GM06990 (cell line): ENCODE results near the gene CDKN2AIP.

Source experiments
- DNase-seq: peaks from one replicate; pipeline ENCODE4 v3.0.0-alpha.2; 2011; ENCODE audit not compliant: insufficient read length; ENCODE audit errors: extremely low read depth
- H3K27me3 ChIP-seq: replicated peaks from 2 replicates; pipeline ENCODE4 v1.6.0; 2011; ENCODE audit warnings: low read length; ENCODE audit not compliant: control insufficient read depth, insufficient read depth
- H3K36me3 ChIP-seq: 2 replicates; pipeline ENCODE4 v1.5.1; 2011; ENCODE audit warnings: low read length; ENCODE audit not compliant: control insufficient read depth, insufficient read depth
- H3K4me3 ChIP-seq: replicated peaks from 2 replicates; pipeline ENCODE4 v1.5.1; 2011; ENCODE audit warnings: low read depth, mild to moderate bottlenecking, control low read depth, low read length
- TF ChIP-seq, protein P1 (sequence below): IDR thresholded peaks from 2 replicates; pipeline ENCODE4 v1.5.1; 2011; ENCODE audit warnings: low read length, control low read depth, mild to moderate bottlenecking, inconsistent platforms; ENCODE audit not compliant: insufficient read depth, poor library complexity, severe bottlenecking

CDKN2AIP gene

DNA sequence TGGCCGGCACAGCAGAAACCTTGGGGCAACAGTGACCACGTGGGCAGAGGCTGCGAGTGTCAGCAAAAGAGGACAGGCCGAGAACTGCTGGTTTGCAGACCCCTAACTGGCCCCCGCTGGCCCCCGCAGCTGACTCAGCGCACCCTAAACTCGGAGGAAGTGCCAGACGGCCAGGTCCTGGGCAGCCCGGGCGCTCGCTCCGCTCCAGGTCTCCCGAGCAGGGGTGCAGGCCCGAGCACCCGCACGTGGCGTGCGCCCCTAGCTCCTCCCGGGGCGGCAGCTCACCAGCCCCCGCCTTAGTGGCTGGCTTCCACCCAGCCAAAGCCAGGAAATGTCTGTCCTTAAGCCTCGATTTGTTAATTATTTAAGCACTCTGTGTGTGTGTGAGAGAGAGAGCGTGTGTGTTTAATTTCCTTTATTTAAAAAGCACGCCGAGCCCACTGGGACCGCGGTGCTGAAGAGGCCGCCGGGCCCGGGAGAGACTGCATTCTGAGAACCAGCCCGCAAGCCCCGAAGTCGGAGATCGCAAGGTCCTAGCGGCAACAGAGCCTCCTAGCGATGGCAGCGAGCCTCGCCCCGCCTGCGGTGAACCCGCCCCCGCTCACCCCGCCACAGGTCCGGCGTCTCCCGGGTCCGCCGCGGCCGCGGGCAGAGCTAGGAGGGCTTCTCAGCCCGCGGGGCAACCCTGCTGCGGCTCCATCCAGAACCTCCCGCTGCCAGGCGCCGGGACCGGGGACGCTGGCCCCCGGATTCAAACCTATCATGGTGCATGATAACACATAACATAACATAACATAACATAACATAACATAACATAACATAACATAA is 45.9 kb upstream of the CDKN2AIP start:
- Histone ChIP-seq H3K4me3 (peak overlapping the region; percentile 53), H3K36me3 (no peaks in the 10 kb centered on the region), H3K27me3 (no peaks in the 10 kb centered on the region; the same call in 1 of the 2 replicates)
- peak; percentile 67 for DNase-seq
- TF ChIP-seq, protein P1, sequence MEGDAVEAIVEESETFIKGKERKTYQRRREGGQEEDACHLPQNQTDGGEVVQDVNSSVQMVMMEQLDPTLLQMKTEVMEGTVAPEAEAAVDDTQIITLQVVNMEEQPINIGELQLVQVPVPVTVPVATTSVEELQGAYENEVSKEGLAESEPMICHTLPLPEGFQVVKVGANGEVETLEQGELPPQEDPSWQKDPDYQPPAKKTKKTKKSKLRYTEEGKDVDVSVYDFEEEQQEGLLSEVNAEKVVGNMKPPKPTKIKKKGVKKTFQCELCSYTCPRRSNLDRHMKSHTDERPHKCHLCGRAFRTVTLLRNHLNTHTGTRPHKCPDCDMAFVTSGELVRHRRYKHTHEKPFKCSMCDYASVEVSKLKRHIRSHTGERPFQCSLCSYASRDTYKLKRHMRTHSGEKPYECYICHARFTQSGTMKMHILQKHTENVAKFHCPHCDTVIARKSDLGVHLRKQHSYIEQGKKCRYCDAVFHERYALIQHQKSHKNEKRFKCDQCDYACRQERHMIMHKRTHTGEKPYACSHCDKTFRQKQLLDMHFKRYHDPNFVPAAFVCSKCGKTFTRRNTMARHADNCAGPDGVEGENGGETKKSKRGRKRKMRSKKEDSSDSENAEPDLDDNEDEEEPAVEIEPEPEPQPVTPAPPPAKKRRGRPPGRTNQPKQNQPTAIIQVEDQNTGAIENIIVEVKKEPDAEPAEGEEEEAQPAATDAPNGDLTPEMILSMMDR, result peak; percentile 56

DNA sequence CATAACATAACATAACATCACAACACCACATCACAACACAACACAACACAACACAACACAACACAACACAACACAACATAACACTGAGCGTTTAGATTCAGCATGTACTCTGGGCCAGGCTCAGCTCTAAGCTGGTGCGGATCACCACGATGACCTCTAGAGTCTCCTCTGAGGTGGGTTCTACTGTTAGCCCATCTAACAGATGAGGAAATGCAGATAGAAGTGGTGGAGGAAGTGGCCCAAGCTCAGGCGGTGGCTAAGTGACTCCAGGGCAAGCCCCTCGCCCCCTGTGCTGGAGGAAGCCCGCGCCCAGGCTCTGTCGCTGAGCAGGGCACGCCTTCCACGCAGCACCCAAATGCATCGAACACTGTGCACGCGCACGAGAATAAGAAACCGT is 45.3 kb upstream of the CDKN2AIP start:
- Histone ChIP-seq H3K27me3 (no peaks in the 10 kb centered on the region; the same call in 1 of the 2 replicates), H3K36me3 (no peaks in the 10 kb centered on the region), H3K4me3 (no peak overlapping the region)
- TF ChIP-seq, protein P1, result no peak
- DNase-seq, result no peak

DNA sequence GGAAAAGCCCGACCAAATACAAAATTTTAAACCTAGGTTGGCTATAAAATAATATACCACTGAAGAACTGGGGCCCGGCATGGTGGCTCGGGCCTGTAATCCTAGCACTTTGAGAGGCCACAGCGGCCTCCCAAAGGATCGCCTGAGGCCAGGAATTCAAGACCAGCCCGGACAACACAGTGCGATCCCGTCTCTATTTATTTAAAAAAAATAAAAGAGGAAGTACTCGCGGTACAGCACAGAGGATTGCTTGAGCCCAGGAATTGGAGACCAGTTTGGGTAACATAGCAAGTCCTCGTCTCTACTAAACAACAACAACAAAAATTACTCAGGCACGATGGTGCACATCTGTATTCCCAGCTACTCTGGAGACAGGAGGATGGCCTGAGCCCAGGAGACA is 44.8 kb upstream of the CDKN2AIP start:
- Histone ChIP-seq H3K36me3 (no peaks in the 10 kb centered on the region), H3K4me3 (no peak overlapping the region), H3K27me3 (no peaks in the 10 kb centered on the region; the same call in 1 of the 2 replicates)
- DNase-seq, result no peak
- TF ChIP-seq, protein P1, result no peak

DNA sequence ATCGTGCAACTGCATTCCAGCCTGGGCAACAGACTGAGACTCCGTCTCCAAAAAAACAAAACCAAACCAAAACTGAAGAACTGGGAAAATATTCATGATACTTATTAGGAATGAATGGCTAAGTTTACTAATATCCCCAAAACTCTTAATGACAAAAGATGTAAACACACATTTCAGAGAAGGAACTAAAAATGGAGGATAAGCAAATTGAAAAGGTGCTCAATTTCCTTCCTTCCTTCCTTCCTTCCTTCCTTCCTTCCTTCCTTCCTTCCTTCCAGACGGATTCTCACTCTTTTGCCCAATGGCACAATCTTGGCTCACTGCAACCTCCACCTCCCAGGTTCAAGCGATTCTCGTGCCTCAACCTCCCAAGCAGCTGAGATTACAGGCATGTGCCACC is 44.4 kb upstream of the CDKN2AIP start:
- TF ChIP-seq, protein P1, result no peak
- no peak for DNase-seq
- Histone ChIP-seq H3K4me3 (no peak overlapping the region), H3K27me3 (no peaks in the 10 kb centered on the region; the same call in 1 of the 2 replicates), H3K36me3 (no peaks in the 10 kb centered on the region)

DNA sequence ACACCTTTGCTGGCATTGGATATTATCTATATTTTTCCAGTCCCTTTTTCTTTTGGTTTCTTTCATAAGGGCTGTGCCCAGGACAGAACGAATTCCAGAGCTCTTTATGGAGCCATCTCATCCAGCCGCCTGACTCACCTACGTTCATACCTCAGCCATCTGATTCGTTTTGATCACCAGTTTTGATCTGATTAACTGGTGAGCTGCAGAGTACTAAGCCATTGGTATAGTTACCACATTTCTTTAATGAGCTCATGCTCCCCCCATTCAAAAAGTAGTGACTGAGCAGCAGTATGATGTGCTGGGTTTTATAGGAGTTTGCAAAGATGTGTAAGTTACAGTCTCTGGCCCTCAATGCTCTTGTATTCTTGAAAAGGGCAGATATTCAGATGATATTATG is 43.0 kb upstream of the CDKN2AIP start:
- H3K4me3 ChIP-seq, result no peak overlapping the region
- no peaks in the 10 kb centered on the region; the same call in 1 of the 2 replicates for H3K27me3 ChIP-seq
- DNase-seq, result no peak
- no peaks in the 10 kb centered on the region for H3K36me3 ChIP-seq
- TF ChIP-seq, protein P1, result no peak

DNA sequence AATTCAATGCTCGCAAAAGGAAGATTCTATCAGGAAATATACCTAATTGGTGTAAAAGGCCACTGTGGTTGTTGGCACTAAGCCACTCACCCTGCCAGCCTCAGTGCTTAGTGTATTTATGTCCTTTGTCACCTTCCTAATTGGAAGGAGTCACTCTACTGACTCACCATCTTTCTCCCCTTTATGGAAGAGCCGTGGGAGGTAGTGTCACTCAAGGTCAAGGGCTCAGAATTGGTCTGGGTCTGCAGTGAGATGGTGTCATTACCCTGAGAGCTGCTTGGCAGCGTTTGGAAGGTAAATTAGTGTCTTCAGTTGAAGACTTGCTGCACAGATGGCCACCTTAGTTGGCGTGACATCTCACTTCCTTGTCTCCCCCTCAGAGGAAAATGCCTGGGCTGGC is 41.7 kb upstream of the CDKN2AIP start:
- no peaks in the 10 kb centered on the region for H3K36me3 ChIP-seq
- TF ChIP-seq, protein P1, result no peak
- DNase-seq, result no peak
- H3K4me3 ChIP-seq, result no peak overlapping the region
- H3K27me3 ChIP-seq, result no peaks in the 10 kb centered on the region; the same call in 1 of the 2 replicates
